ENCODE results near the gene TMEM91. TPM values are rescaled to one million over a fixed set of nuclear protein-coding genes. Genes with fewer than 3 reads are reported as not detected.
A peak's percentile ranks its signal among the peaks of the same experiment; 100 is the strongest.

TMEM91 gene
- total RNA-seq, 4 donors from 2014 or later = 25.4 to 115 (median 54.9) TPM

- 55 to 70% methylated on average over 6 of the region's 6 CpGs for WGBS, 2 donors
- no peak overlapping the region for H3K4me3 ChIP-seq (ENCODE audit: low read depth, poor library complexity, severe bottlenecking)
- TF ChIP-seq, protein P1, sequence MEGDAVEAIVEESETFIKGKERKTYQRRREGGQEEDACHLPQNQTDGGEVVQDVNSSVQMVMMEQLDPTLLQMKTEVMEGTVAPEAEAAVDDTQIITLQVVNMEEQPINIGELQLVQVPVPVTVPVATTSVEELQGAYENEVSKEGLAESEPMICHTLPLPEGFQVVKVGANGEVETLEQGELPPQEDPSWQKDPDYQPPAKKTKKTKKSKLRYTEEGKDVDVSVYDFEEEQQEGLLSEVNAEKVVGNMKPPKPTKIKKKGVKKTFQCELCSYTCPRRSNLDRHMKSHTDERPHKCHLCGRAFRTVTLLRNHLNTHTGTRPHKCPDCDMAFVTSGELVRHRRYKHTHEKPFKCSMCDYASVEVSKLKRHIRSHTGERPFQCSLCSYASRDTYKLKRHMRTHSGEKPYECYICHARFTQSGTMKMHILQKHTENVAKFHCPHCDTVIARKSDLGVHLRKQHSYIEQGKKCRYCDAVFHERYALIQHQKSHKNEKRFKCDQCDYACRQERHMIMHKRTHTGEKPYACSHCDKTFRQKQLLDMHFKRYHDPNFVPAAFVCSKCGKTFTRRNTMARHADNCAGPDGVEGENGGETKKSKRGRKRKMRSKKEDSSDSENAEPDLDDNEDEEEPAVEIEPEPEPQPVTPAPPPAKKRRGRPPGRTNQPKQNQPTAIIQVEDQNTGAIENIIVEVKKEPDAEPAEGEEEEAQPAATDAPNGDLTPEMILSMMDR (IDR thresholded peaks at IDR 0.05) = no peak
- no peak for TF ChIP-seq POLR2A (IDR thresholded peaks at IDR 0.05)
- intact Hi-C loops (cut with DNase I; ENCODE audit: low total_unique reads) = no loop called here
- DNase-seq (ENCODE audit: low spot score in 2 of 2) = no peak
Observed at GRCh38 chr19:41395355-41395754, 19.0 kb downstream of the TMEM91 start.

- intact Hi-C loops (cut with DNase I; ENCODE audit: low total_unique reads) = no loop called here
- DNase-seq (ENCODE audit: low spot score in 2 of 2) = peak; percentile 99 to 100
- H3K4me3 ChIP-seq (ENCODE audit: low read depth, poor library complexity, severe bottlenecking) = peak within 1 kb of the TSS; percentile 98
- TF ChIP-seq, protein P1 (IDR thresholded peaks at IDR 0.05) = no peak
- no peak for TF ChIP-seq POLR2A (IDR thresholded peaks at IDR 0.05)
- 0% methylated on average over 30 to 50 of the region's 50 CpGs for WGBS, 2 donors
Observed at GRCh38 chr19:41397086-41398049, 21.0 kb downstream of the TMEM91 start, which contains the start of the genes BCKDHA and EXOSC5. TSS of gene BCKDHA (plus strand) at chr19:41397818. CDS start at chr19:41397828, 10 bp downstream. TSS of gene EXOSC5 (minus strand) at chr19:41397359. CDS start at chr19:41397328, 31 bp downstream.

DNA sequence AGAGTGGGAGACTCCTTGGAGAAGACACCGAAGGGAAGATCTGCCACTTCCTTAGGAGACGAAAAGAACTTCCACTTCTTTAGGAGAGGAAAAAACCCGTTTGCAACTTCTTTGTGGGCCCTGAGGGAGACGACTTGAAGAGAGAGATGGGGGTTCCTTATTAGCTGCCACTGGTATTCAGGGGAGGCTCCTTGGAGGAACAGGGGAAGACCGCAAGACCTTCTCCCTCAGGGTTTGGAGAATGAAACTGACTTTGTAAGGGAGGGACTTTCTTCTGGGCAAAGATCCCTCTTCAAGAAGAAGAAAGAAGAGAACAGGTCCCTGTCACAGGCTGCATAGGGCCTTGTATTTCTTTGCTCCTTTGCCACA is 21.7 kb downstream of the TMEM91 start:
- WGBS, 2 donors = 1 to 2% methylated on average over 5 of the region's 5 CpGs
- DNase-seq (ENCODE audit: low spot score in 2 of 2) = no peak
- intact Hi-C loops (cut with DNase I; ENCODE audit: low total_unique reads) = no loop called here
- peak overlapping the region; percentile 98 for H3K4me3 ChIP-seq (ENCODE audit: low read depth, poor library complexity, severe bottlenecking)
- TF ChIP-seq POLR2A (IDR thresholded peaks at IDR 0.05) = no peak
- TF ChIP-seq, protein P1 (IDR thresholded peaks at IDR 0.05) = no peak

DNA sequence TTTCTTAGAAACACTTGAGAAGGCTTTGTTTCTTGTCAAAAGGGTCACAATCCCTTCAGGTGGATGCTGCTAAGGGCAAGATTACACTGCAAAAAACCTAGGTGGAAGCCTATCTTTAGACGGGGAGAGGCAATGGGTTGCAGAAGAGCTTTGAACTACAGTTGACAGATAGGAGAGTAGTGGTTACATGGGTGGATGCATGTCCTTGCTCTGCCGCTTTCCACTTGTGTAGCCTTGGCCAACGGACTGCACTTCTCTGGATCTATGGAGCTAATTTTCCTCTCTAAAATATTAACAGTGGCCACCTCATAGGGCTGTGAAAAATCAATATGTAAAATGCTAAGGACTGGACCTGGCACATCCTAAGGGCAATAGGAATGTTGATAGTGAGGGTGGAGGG is 22.3 kb downstream of the TMEM91 start:
- intact Hi-C loops (cut with DNase I; ENCODE audit: low total_unique reads) = no loop called here
- WGBS, 2 donors = 45 to 52% methylated on average over 3 of the region's 3 CpGs
- H3K4me3 ChIP-seq (ENCODE audit: low read depth, poor library complexity, severe bottlenecking) = no peak overlapping the region
- TF ChIP-seq POLR2A (IDR thresholded peaks at IDR 0.05) = no peak
- TF ChIP-seq, protein P1 (IDR thresholded peaks at IDR 0.05) = no peak
- no peak for DNase-seq (ENCODE audit: low spot score in 2 of 2)

GRCh38 chr19:41399091-41399490 is 22.8 kb downstream of the TMEM91 start:
- 80 to 81% methylated on average over 3 of the region's 3 CpGs for WGBS, 2 donors
- DNase-seq (ENCODE audit: low spot score in 2 of 2) = no peak
- TF ChIP-seq POLR2A (IDR thresholded peaks at IDR 0.05) = no peak
- TF ChIP-seq, protein P1 (IDR thresholded peaks at IDR 0.05) = no peak
- intact Hi-C loops (cut with DNase I; ENCODE audit: low total_unique reads) = no loop called here
- H3K4me3 ChIP-seq (ENCODE audit: low read depth, poor library complexity, severe bottlenecking) = no peak overlapping the region
